CD4-positive, alpha-beta T cell (primary cell): ENCODE results near the gene MYL6. TPM values are rescaled to one million over a fixed set of nuclear protein-coding genes. Genes with fewer than 3 reads are reported as not detected.

Source experiments
- ATAC-seq: fragments of 200-7000 bp; cut with Tn5 transposase; one replicate; pipeline ENCODE4 v1.10.0; 2022; ENCODE audit warnings: mild to moderate bottlenecking; ENCODE audit not compliant: poor library complexity
- CTCF ChIA-PET: fragments of 350-600 bp; sonication (Branson Sonifier 250); formaldehyde crosslinking; loops from one replicate; lab custom pipeline; 2021; ENCODE audit warnings: antibody characterized with exemption, inconsistent platforms; lab: Charles Lee
- POLR2A ChIA-PET: fragments of 350-600 bp; sonication (Branson Sonifier 250); formaldehyde crosslinking; loops from one replicate; lab custom pipeline; 2021; ENCODE audit warnings: antibody characterized with exemption, inconsistent platforms; lab: Charles Lee
- DNase-seq, 14 experiments: peaks; one replicate each; pipeline ENCODE4 v3.0.0-alpha.2; 2013 to 2020; ENCODE audit warnings: mixed read lengths in 2 of 14
- H3K27ac ChIP-seq, 2 donors: one replicate each; pipeline versions ENCODE4 v1.5.1 to v1.7.0; 2013; ENCODE audit warnings: low read length in 2 of 2, low read depth in 1 of 2, mild to moderate bottlenecking in 1 of 2
- H3K27me3 ChIP-seq, 2 experiments: 1 replicate in 1 of 2; 2 replicates in 1 of 2; pipeline versions ENCODE4 v1.6.1 to v1.7.0; 2013; ENCODE audit warnings: low read length in 2 of 2, control low read depth in 1 of 2, mild to moderate bottlenecking in 1 of 2, moderate library complexity in 1 of 2; ENCODE audit not compliant: insufficient read depth in 2 of 2, control insufficient read depth in 1 of 2
- H3K36me3 ChIP-seq: one replicate; pipeline ENCODE4 v1.6.1; 2013; ENCODE audit warnings: low read length, control low read depth; ENCODE audit not compliant: insufficient read depth
- H3K4me1 ChIP-seq: one replicate; pipeline ENCODE4 v1.6.1; 2013; ENCODE audit warnings: low read length, control low read depth; ENCODE audit not compliant: insufficient read depth
- H3K4me3 ChIP-seq: one replicate; pipeline ENCODE4 v1.5.1; 2013; ENCODE audit warnings: mild to moderate bottlenecking, low read length, moderate library complexity
- H3K9me3 ChIP-seq, 2 experiments: 1 replicate in 1 of 2; 2 replicates in 1 of 2; pipeline versions ENCODE4 v1.6.1 to v1.7.0; 2013; ENCODE audit warnings: low read length in 2 of 2, mild to moderate bottlenecking in 2 of 2, control low read depth in 1 of 2, moderate library complexity in 1 of 2; ENCODE audit not compliant: control insufficient read depth in 1 of 2, insufficient read depth in 1 of 2
- H3K27ac Mint-ChIP-seq: one replicate; pipeline ENCODE4 v1.8.0; 2020; ENCODE audit warnings: mixed read lengths
- H3K27me3 Mint-ChIP-seq: one replicate; pipeline ENCODE4 v1.8.0; 2021; ENCODE audit warnings: mixed read lengths
- H3K36me3 Mint-ChIP-seq: one replicate; pipeline ENCODE4 v1.8.0; 2021; ENCODE audit warnings: low read depth, mixed read lengths
- H3K4me1 Mint-ChIP-seq: one replicate; pipeline ENCODE4 v1.8.0; 2021; ENCODE audit warnings: low read depth, mixed read lengths
- H3K4me3 Mint-ChIP-seq: one replicate; pipeline ENCODE4 v1.8.0; 2020; ENCODE audit warnings: mild to moderate bottlenecking, mixed read lengths
- H3K9me3 Mint-ChIP-seq: one replicate; pipeline ENCODE4 v1.8.0; 2020; ENCODE audit warnings: mixed read lengths
- CTCF ChIP-seq: fragments of 200-600 bp; IDR thresholded peaks from one replicate; pipeline ENCODE4 v1.8.0; 2022; ENCODE audit warnings: antibody characterized with exemption, mild to moderate bottlenecking
- intact Hi-C, 2 experiments: fragments of 100-400 bp; cut with DNase I in 1 of 2; cut with micrococcal nuclease in 1 of 2; formaldehyde crosslinking; loops; one replicate each; pipeline versions ENCODE4 v1.15.1 to v1.9.0; 2023 to 2025; cut with DNase I, micrococcal nuclease
- total RNA-seq, 174 experiments: library from RNA in 2 of 174; stranded (reverse) in 2 of 174; gene quantifications; one replicate each; pipeline ENCODE4 v1.2.3 and lab custom pipeline; 2021 to 2026

Gene MYL6
- total RNA-seq, 2 experiments from 2014 or later: 670 to 673 TPM

DNA sequence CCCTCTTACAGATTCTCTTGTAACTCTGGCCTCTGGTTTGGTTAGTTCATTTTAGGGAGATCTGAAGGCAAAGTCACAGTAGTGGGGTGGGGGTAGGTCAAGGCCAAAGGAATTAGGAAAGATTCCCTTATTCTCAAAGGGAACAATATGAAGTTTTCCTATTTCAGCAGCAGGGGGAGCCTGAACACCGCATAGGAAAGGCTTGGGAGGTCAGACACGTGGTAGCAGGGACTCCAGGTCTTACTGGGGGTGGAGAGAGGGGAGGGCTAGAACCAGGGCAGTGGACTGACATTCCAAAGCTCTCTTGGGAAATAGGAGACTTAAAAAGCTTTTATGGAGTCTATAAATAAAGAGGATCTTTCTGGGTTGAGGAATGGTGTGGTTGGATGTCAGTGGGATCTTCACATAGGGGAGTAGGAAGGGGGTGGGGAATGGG lies 38.8 kb upstream of the MYL6 start:
- ATAC-seq: no peak
- H3K27me3 Mint-ChIP-seq: no peaks in the 10 kb centered on the region
- peak overlapping the region; percentile 94 for H3K27ac Mint-ChIP-seq
- POLR2A ChIA-PET: interaction anchor here (2.4 to 6.1 kb wide), 10 partner anchors 9 to 197 kb away, joined by 12 to 233 read pairs (median 26); partner anchors contain the start of genes CNPY2, COQ10A, ESYT1 and MYL6B
- peaks cover 41% of the 10 kb centered on the region for H3K4me1 Mint-ChIP-seq
- Histone ChIP-seq H3K4me3 (peak overlapping the region; percentile 73), H3K4me1 (peaks cover 35% of the 10 kb centered on the region), H3K36me3 (peaks cover 25% of the 10 kb centered on the region), H3K9me3 (no peaks in the 10 kb centered on the region), H3K27ac (peak overlapping the region; percentile 75 to 90), H3K27me3 (no peaks in the 10 kb centered on the region)
- TF ChIP-seq CTCF: peak; percentile 87
- H3K9me3 Mint-ChIP-seq: no peaks in the 10 kb centered on the region
- DNase-seq: peak; percentile 22 to 85 (median 56)
- CTCF ChIA-PET: interaction anchor here (0.9 to 5.0 kb wide), 13 partner anchors 16 to 181 kb away, joined by 3 to 76 read pairs (median 5); partner anchors contain the start of genes ANKRD52, COQ10A, CS and MYL6B
- intact Hi-C loops: loop anchor here (1.0 to 10.0 kb wide), 10 partner anchors 33 to 475 kb away; partner anchors contain the start of genes ANKRD52 (in 2 of the 2), NABP2 (in 2 of the 2), PYM1 (in 2 of the 2) and MYL6B (in 1 of the 2)
- peak overlapping the region; percentile 97 for H3K4me3 Mint-ChIP-seq
- peaks cover 36% of the 10 kb centered on the region for H3K36me3 Mint-ChIP-seq

- Mint-ChIP-seq H3K36me3 (peaks cover 36% of the 10 kb centered on the region), H3K9me3 (no peaks in the 10 kb centered on the region), H3K27ac (peak overlapping the region; percentile 94), H3K4me3 (no peak overlapping the region), H3K27me3 (no peaks in the 10 kb centered on the region), H3K4me1 (peaks cover 47% of the 10 kb centered on the region)
- CTCF ChIA-PET: interaction anchor here (0.9 to 5.0 kb wide), 8 partner anchors 17 to 146 kb away, joined by 3 to 76 read pairs (median 16); partner anchors contain the start of genes COQ10A, MYL6B, PA2G4 and RNF41
- Histone ChIP-seq H3K27me3 (no peaks in the 10 kb centered on the region), H3K36me3 (peaks cover 25% of the 10 kb centered on the region), H3K27ac (no peak overlapping the region), H3K4me3 (no peak overlapping the region), H3K9me3 (no peaks in the 10 kb centered on the region), H3K4me1 (peaks cover 37% of the 10 kb centered on the region)
- intact Hi-C loops: no loop called here
- ATAC-seq: no peak
- no peak for DNase-seq
- POLR2A ChIA-PET: interaction anchor here (2.4 to 6.1 kb wide), 6 partner anchors 8 to 146 kb away, joined by 12 to 233 read pairs (median 89); partner anchors contain the start of genes COQ10A, ESYT1, MYL6B and PA2G4
- TF ChIP-seq CTCF: no peak
These were observed 37.9 kb upstream of the MYL6 start for GRCh38 chr12:56120158-56120846.

- no peak for ATAC-seq
- DNase-seq: no peak
- H3K36me3 ChIP-seq: peaks cover 25% of the 10 kb centered on the region
- H3K27me3 ChIP-seq: no peaks in the 10 kb centered on the region
- Mint-ChIP-seq H3K27ac (no peak overlapping the region), H3K9me3 (no peaks in the 10 kb centered on the region), H3K27me3 (no peaks in the 10 kb centered on the region), H3K4me1 (peaks cover 52% of the 10 kb centered on the region), H3K36me3 (peaks cover 29% of the 10 kb centered on the region), H3K4me3 (no peak overlapping the region)
- no peaks in the 10 kb centered on the region for H3K9me3 ChIP-seq
- ChIA-PET POLR2A (no interaction called here), CTCF (interaction anchor here (0.6 to 5.0 kb wide), 2 partner anchors 45 to 68 kb away, joined by 3 to 76 read pairs; partner anchors contain the start of gene SMARCC2)
- H3K27ac ChIP-seq: no peak overlapping the region
- no peak overlapping the region for H3K4me3 ChIP-seq
- H3K4me1 ChIP-seq: peaks cover 42% of the 10 kb centered on the region
- intact Hi-C loops: no loop called here
- no peak for TF ChIP-seq CTCF
These were observed 36.8 kb upstream of the MYL6 start for GRCh38 chr12:56121204-56121870.
